ENCODE data around the gene SURF1.
A peak's percentile ranks its signal among the peaks of the same experiment; 100 is the strongest.
"Not testable (repeated sequence)": the region's sequence is repeated elsewhere in the genome, so short reads cannot be mapped to it uniquely, and the experiment has no call there.

SURF1 gene

DNA sequence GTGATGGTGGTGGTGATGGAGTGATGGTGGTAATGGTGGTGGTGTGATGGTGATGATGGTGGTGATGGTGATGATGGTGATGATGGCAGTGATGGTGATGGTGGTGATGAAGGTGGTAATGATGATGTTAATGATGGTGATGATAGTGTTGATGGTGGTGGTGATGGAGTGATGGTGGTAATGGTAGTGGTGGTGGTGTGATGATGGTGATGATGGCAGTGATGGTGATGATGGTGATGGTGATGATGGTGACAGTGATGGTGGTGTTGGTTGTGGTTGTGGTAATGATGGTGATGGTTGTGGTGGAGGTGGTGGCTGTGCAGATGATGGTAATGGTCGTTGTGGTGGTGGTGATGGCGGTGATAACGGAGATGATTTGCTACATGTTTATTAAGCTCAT is 27.2 kb upstream of the SURF1 start:
- no peak for DNase-seq

DNA sequence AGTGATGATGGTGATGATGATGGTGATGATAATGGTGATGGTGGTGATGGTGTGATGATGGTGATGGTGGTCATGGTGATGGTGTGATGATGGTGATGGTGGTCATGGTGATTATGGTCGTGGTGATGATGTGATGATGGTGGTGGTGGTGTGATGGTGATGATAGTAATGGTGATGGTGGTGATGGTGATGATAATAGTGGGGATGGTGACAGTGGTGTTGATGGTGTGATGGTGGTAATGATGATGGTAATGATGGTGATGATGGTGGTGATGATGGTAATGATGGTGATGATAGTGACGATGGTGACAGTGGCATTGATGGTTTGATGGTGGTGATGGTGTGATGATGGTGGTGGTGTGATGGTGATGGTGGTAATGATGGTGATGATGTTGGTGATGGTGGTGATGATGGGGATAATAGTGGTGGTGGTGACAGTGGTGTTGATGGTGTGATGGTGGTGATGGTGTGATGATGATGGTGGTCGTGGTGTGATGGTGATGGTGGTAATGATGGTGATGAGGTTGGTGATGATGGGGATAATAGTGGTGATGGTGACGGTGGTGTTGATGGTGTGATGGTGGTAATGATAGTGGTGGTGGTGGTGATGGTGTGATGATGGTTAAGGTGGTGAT is 26.3 kb upstream of the SURF1 start:
- DNase-seq = no peak

- DNase-seq = no peak
Observed at GRCh38 chr9:133380734-133381133, 24.4 kb upstream of the SURF1 start.

GRCh38 chr9:133379153-133380086 is 23.1 kb upstream of the SURF1 start:
- no peak for DNase-seq

DNA sequence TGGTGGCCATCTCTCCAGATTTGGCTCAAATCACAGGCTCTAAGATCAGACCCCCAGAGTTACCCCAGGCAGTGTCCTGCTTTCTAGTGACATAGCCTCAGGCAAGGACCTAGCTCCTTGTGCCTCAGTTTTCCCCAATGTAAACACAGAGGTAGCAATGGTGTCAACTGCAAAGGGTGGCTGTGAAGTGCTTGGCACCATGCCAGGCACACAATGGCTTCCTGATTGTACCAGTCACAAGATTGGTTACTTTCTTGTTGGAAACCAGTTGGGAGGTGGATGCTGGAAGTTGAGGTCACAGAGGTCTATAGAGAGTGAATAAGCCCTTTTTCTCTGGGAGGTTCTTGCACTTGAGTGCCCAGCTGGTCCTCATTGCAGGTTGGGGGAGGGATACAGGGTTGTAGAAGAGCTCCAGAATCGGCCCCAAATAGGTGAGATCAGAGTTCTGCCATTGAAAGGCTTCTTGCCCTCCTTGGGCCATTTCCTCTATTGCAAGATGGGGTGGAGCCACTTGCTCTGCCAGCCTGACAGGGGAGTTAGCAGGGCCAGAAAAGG is 22.2 kb upstream of the SURF1 start:
- DNase-seq = no peak

- DNase-seq = no peak
Observed at GRCh38 chr9:133377721-133378216, 21.5 kb upstream of the SURF1 start.

DNA sequence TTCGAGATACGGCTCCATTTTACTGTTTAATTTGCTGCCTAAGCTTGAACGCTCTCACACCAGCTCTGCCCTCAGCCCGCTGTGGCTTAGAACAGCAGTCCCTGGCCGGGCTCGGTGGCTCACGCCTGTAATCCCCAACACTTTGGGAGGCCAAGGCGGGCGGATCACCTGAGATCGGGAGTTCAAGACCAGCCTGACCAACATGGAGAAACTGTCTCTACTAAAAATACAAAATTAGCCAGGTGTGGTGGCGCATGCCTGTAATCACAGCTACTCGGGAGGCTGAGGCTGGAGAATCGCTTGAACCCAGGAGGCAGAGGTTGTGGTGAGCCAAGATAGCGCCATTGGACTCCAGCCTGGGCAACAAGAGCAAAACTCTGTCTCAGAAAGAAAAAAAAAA is 21.0 kb upstream of the SURF1 start:
- not testable (repeated sequence) for DNase-seq

DNA sequence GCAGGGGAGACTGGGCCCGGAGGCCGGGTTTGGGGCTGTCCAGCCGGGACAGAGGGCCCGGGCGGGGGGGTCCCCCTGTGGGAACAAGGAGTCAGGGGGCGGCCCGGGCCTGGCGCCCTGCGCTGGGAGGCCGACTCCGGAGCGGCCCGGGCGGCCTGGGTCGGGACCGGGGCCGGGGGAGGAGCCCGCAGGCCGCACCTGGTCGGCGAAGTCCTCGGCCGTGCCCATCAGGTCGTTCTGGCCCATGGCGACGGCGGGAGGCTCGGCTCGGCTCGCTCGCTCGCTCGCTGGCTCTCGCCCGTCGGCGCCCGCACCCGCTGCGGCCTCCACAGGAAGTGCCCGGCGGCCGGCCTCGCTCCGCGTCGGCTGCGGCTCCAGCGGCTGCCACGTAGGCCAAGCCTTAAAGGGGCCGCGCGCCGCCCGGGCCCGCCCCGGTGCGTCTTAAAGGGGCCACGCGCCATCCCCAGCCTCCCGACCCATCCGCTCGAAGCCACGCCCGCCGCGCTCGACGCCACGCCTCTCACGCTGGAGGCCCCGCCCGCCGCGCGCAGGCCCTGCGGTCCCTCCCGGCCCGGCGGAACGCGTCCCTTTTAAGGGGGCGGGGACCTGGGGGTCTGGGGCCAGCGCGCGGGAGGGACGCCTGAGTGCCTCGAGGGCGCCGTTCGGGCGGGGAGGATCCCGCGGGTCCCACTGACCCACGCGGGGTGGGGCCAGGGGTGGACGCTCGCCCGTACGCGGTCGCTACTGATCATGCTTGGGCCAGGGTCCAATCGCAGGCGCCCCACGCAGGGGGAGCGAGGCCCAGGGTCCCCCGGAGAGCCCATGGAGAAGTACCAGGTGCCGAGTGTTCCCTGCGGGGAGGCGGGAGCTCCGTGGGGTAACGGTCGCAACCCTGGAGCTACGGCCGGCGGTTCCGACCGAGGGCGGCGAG is 19.7 kb upstream of the SURF1 start, which contains the start of the genes STKLD1 and SURF4:
Gene STKLD1, plus strand, starts transcription at position 643 of the 931 bp plus-strand sequence. Its CDS starts 108 bp downstream, at position 751.
Gene SURF4, minus strand, starts transcription at position 337 of the 931 bp plus-strand sequence. Its CDS starts 91 bp downstream, at position 246.
- peak; percentile 98 for DNase-seq

GRCh38 chr9:133375116-133375723 is 18.9 kb upstream of the SURF1 start:
- peak; percentile 67 for DNase-seq

GRCh38 chr9:133374612-133375115 is 18.4 kb upstream of the SURF1 start:
- peak; percentile 77 for DNase-seq

- DNase-seq = no peak
Observed at GRCh38 chr9:133372144-133372543, 15.9 kb upstream of the SURF1 start.

DNA sequence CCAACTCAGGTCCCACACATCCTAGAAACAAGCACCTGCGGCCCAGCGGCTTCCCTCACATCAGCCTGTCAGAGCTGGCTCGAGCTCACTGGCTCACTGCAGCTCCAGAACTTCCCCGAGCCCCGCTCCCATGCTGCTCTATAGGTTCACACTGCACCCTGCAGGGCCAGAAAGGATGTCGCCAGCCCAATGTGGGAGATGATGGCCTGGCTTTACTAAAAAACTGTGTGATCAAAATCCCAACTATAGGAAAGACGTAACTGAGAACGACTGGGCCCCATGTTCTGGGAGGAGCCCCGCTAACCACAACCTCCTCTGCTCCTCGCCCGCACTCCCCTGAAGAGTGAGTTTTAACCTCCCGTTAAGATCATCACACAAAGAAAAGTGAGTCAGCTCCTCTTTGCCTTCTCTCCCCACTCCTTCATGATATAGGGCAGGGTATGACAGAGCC is 15.0 kb upstream of the SURF1 start:
- DNase-seq = peak; percentile 73

GRCh38 chr9:133370685-133371084 is 14.4 kb upstream of the SURF1 start:
- no peak for DNase-seq

DNA sequence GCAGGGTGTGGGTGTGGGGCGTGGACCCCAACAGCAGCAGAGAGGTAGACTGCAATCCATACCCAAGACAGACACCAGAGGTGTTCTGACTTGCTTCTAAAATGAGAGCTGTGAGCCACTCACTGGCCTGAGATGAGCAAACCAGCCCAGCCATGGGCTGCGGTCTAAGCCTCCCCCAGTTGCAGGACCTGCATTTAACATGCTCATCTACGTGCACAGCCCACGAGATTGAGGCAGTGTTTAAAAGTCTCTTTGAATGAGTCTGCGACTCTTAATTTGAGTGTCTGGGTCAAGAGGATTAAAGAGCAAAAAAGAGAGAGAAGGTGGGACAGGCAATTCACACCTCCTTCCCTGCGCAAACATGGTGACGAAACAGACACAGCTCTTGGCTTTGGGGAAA is 13.6 kb upstream of the SURF1 start:
- no peak for DNase-seq

DNA sequence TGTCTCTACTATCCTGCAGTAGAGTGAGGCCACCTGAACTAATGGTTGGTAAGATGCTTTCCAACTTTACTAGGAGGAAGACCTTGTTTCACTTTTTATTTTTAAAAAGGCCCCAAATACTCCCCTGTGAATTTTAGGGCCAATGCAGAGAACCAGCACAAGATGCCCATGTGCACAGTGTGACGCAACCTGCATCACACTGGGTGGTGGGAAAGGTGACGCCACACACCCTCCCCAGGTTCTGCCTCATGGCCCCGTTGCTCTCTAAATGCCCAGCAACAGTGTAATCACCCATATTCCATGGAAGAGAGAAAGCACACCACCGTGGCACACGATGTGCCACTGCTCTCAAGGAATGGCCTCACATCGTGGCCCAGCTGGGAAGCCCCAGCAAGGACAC is 13.1 kb upstream of the SURF1 start:
- no peak for DNase-seq

DNA sequence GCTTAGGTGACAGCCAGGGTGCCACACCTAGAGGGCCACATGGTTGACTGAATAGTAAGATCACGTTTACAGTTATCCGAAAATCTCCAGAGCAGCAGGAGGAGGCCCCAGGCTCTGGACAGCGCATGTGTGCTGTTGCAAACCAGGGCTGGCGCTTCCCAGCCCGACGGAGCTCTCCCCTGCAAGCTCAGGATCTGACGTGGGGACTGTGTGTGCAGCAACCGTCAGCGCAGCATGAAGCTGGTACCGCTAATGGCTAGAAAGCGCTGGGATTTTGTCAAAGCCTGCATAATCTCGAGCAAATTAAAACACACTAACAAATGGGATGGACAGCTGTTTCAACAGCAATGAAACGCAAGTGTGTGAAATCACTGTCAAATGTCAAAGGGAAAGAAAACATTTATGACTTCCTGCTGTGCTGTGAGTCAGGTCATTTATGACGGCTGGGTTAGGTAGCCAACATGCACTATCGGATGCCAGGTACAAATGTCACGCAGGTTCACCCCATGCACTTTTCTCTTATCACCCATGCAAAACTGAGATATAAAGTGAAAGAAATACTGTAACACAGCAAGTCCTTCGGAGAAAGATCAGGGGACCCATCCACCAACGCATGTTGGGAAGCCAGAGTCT is 12.1 kb upstream of the SURF1 start:
- DNase-seq = no peak

DNA sequence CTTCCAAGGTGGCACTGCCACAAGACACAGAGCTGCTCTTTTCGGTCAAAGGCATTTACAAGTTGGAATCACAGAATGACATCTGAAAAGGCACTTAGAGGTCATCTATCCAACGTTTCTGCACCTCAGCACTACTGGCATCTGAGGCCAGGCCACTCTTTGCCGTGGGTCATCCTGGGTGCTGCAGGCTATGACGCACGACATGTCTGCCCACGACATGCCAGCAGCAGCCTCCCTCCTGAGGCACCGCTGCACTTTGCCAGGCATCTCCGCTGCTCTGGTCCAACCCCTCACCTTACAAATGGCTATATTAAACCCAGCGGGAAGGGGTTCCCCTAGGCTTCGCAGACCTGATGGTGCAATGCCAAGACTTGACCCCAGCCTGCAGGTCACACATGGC is 11.5 kb upstream of the SURF1 start:
- DNase-seq = no peak

GRCh38 chr9:133367221-133367620 is 10.9 kb upstream of the SURF1 start:
- no peak for DNase-seq

- DNase-seq = no peak
Observed at GRCh38 chr9:133366435-133366834, 10.1 kb upstream of the SURF1 start.

DNA sequence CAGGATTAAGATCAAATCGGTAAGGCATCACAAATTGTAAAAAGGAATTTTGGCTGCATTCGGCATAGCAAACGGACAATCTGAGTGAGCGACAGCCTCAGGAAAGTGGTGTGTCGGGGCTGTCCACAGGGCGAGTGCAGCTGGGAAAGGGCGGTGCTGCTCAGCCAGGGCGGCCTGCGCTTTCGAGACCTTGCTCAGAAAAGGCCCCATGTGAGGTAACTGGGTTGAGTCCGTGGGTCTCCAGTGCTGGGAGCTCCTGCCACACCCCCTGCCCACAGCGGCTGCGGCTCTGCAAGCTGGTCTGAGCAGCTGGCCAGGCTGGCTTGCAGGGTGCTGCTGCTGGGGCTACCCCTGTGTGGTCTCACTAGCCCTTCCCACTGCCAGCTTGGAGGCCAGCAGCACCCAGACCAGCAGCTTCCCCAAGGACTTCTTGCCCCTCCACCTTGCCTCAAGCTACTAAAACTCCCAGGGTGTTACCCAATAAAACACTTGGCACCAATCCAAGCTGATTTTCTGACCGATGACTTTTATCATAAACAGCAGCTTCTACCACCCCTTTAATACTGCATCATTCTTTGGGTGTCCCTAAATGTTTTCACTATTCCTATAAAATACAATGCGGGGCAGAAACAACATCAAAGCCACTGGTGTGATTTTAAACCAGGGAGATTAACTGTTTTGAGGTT is 6.2 kb upstream of the SURF1 start:
- peak; percentile 36 for DNase-seq

Data from hematopoietic multipotent progenitor cell treated with erythropoietin and hydrocortisone succinate and interleukin-3 and kit ligand, for 4 days (in vitro differentiated cells).